GM12865 (cell line): ENCODE measurements around the gene HNMT.

Experiments used
- DNase-seq: peaks from one replicate; pipeline ENCODE4 v3.0.0; 2010; ENCODE audit warnings: low read depth
- H3K4me3 ChIP-seq: 2 replicates; pipeline ENCODE4 v1.5.1; 2011; ENCODE audit warnings: mild to moderate bottlenecking, low read depth, low read length, control low read depth
- CTCF ChIP-seq: IDR thresholded peaks from 2 replicates; pipeline ENCODE4 v1.5.1; 2011; ENCODE audit warnings: low read length, control low read depth, low read depth, inconsistent platforms; ENCODE audit not compliant: insufficient read depth; ENCODE audit errors: missing control alignments

Gene HNMT

GRCh38 chr2:138009622-138010021, 45.3 kb downstream of the HNMT start:
- H3K4me3 ChIP-seq: no peak overlapping the region
- TF ChIP-seq CTCF: no peak
- DNase-seq: no peak

GRCh38 chr2:138010890-138011289, 46.6 kb downstream of the HNMT start:
- DNase-seq: peak; percentile 10
- no peak overlapping the region for H3K4me3 ChIP-seq
- no peak for TF ChIP-seq CTCF

- DNase-seq: no peak
- no peak for TF ChIP-seq CTCF
Measured at GRCh38 chr2:138012082-138012481, 47.8 kb downstream of the HNMT start.

GRCh38 chr2:138012968-138013367, 48.7 kb downstream of the HNMT start:
- no peak for DNase-seq
- no peak for TF ChIP-seq CTCF

More at GRCh38 chr2:138012082-138012481, 47.8 kb downstream of the HNMT start:
- no peak overlapping the region for H3K4me3 ChIP-seq

GRCh38 chr2:138013639-138014038, 49.4 kb downstream of the HNMT start:
- no peak overlapping the region for H3K4me3 ChIP-seq
- no peak for DNase-seq
- no peak for TF ChIP-seq CTCF

More at GRCh38 chr2:138012968-138013367, 48.7 kb downstream of the HNMT start:
- H3K4me3 ChIP-seq: no peak overlapping the region

- DNase-seq: no peak
- H3K4me3 ChIP-seq: no peak overlapping the region
- no peak for TF ChIP-seq CTCF
Measured at GRCh38 chr2:138015494-138015893, 51.2 kb downstream of the HNMT start.

- TF ChIP-seq CTCF: no peak
- no peak for DNase-seq
- H3K4me3 ChIP-seq: no peak overlapping the region
Measured at GRCh38 chr2:138016351-138017087, 52.2 kb downstream of the HNMT start.
